NCI-H748 treated with DMSO at 0.1 percent for 48 hours (cell line): Measurements from ENCODE around the gene HMGB1.
A peak's percentile ranks its signal among the peaks of the same experiment; 100 is the strongest.

Experiments
- DNase-seq: peaks from one replicate; lab custom pipeline; 2025; lab: John Stamatoyannopoulos, UW

The HMGB1 gene

GRCh38 chr13:30429721-30430694, 35.7 kb downstream of the HMGB1 start:
- DNase-seq = no peak

GRCh38 chr13:30429235-30429634, 36.5 kb downstream of the HMGB1 start:
- DNase-seq = no peak

- DNase-seq = no peak
Observed at GRCh38 chr13:30423891-30424290, 41.8 kb downstream of the HMGB1 start.

- DNase-seq = peak; percentile 92
Observed at GRCh38 chr13:30422054-30422839, 43.5 kb downstream of the HMGB1 start, which contains the start of gene UBE2L5. TSS of gene UBE2L5 (plus strand) at chr13:30422493. CDS start at chr13:30427991, 5,498 bp downstream.

- DNase-seq = peak; percentile 81
Observed at GRCh38 chr13:30421093-30422053, 44.4 kb downstream of the HMGB1 start.

GRCh38 chr13:30418717-30419459, 46.8 kb downstream of the HMGB1 start:
- no peak for DNase-seq

- no peak for DNase-seq
Observed at GRCh38 chr13:30418075-30418716, 47.5 kb downstream of the HMGB1 start.

GRCh38 chr13:30416471-30416870, 49.3 kb downstream of the HMGB1 start:
- DNase-seq = no peak

GRCh38 chr13:30415430-30416030, 50.2 kb downstream of the HMGB1 start:
- no peak for DNase-seq

GRCh38 chr13:30413842-30414241, 51.9 kb downstream of the HMGB1 start:
- no peak for DNase-seq

- no peak for DNase-seq
Observed at GRCh38 chr13:30412346-30412745, 53.4 kb downstream of the HMGB1 start.

GRCh38 chr13:30410705-30411125, 55.0 kb downstream of the HMGB1 start:
- DNase-seq = no peak

- no peak for DNase-seq
Observed at GRCh38 chr13:30409886-30410704, 55.6 kb downstream of the HMGB1 start.

- peak; percentile 83 for DNase-seq
Observed at GRCh38 chr13:30408319-30409101, 57.2 kb downstream of the HMGB1 start.

GRCh38 chr13:30406779-30407416, 58.8 kb downstream of the HMGB1 start:
- DNase-seq = no peak
